ENCODE measurements around the gene IRF8.

Gene IRF8

DNA sequence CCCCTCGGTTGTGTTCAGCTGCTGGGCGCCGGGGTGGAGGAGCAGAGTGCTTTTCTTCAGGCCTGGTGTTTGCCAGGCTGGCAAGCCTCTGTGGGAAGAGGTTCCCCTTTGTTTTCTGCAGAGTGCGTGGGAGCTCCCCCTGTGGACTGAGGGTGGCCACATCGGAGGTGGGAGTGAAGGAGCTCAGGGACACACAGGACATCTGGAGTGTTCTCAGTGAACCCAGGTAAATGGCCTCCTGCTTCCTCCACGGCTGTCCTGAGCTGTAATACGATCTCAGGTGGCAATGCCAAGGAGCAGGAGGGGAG, 39.2 kb upstream of the IRF8 start:
- 0 out of 2 replicates have a peak, but pooled peaks cover 4% of the 10 kb centered on the region for H3K9me3 ChIP-seq (ENCODE audit: insufficient read depth, low read length)
- 0 out of 2 replicates have a peak, but pooled peaks cover 4% of the 10 kb centered on the region for H3K27me3 ChIP-seq (ENCODE audit: low read depth, low read length)
- H3K36me3 ChIP-seq (replicated peaks; ENCODE audit: low read depth, low read length) = no peaks in the 10 kb centered on the region
- H3K9ac ChIP-seq (ENCODE audit: low read length) = peak overlapping the region; percentile 46; the same call in 1 of the 2 replicates
- peak overlapping the region; percentile 31 for H3K4me3 ChIP-seq (ENCODE audit: low read length)
- H4K20me1 ChIP-seq (ENCODE audit: insufficient read depth, low read length) = no peaks in the 10 kb centered on the region
- no peaks in the 10 kb centered on the region for H3K79me2 ChIP-seq (ENCODE audit: low read length)
- H2AFZ ChIP-seq (ENCODE audit: low read depth, low read length) = no peak overlapping the region
- peak overlapping the region; percentile 69 for H3K4me2 ChIP-seq (ENCODE audit: low read length)
- TF ChIP-seq CTCF (IDR thresholded peaks at IDR 0.05; ENCODE audit: low read depth, low read length) (peak; percentile 17), EZH2phosphoT487 (IDR thresholded peaks at IDR 0.05; ENCODE audit: low read depth) (no peak)
- H3K4me1 ChIP-seq (ENCODE audit: low read length) = peaks cover 52% of the 10 kb centered on the region
- peak overlapping the region; percentile 52 for H3K27ac ChIP-seq (ENCODE audit: low read length)

GRCh38 chr16:85860413-85861094, 38.4 kb upstream of the IRF8 start:
- Histone ChIP-seq H3K4me1 (ENCODE audit: low read length) (peaks cover 52% of the 10 kb centered on the region), H3K79me2 (ENCODE audit: low read length) (no peaks in the 10 kb centered on the region), H3K36me3 (replicated peaks; ENCODE audit: low read depth, low read length) (no peaks in the 10 kb centered on the region), H3K27ac (ENCODE audit: low read length) (peak overlapping the region; percentile 52), H3K4me2 (ENCODE audit: low read length) (peak overlapping the region; percentile 69), H3K9ac (ENCODE audit: low read length) (peak overlapping the region; percentile 46; the same call in 1 of the 2 replicates), H4K20me1 (ENCODE audit: insufficient read depth, low read length) (no peaks in the 10 kb centered on the region), H3K27me3 (ENCODE audit: low read depth, low read length) (no peaks in the 10 kb centered on the region), H3K4me3 (ENCODE audit: low read length) (peak overlapping the region; percentile 31), H2AFZ (ENCODE audit: low read depth, low read length) (no peak overlapping the region; the same call in 1 of the 2 replicates), H3K9me3 (ENCODE audit: insufficient read depth, low read length) (no peaks in the 10 kb centered on the region)
- TF ChIP-seq EZH2phosphoT487 (IDR thresholded peaks at IDR 0.05; ENCODE audit: low read depth) = no peak
- TF ChIP-seq CTCF (IDR thresholded peaks at IDR 0.05; ENCODE audit: low read depth, low read length) = no peak

GRCh38 chr16:85861095-85861825, 37.7 kb upstream of the IRF8 start:
- H2AFZ ChIP-seq (ENCODE audit: low read depth, low read length) = no peak overlapping the region
- H3K79me2 ChIP-seq (ENCODE audit: low read length) = no peaks in the 10 kb centered on the region

More at GRCh38 chr16:85861095-85861825, 37.7 kb upstream of the IRF8 start:
- no peaks in the 10 kb centered on the region for H4K20me1 ChIP-seq (ENCODE audit: insufficient read depth, low read length)
- no peaks in the 10 kb centered on the region for H3K9me3 ChIP-seq (ENCODE audit: insufficient read depth, low read length)
- no peaks in the 10 kb centered on the region for H3K36me3 ChIP-seq (replicated peaks; ENCODE audit: low read depth, low read length)
- no peak for TF ChIP-seq EZH2phosphoT487 (IDR thresholded peaks at IDR 0.05; ENCODE audit: low read depth)
- TF ChIP-seq CTCF (IDR thresholded peaks at IDR 0.05; ENCODE audit: low read depth, low read length) = no peak; the same call in 1 of the 2 replicates
- H3K4me1 ChIP-seq (ENCODE audit: low read length) = peaks cover 49% of the 10 kb centered on the region
- H3K27ac ChIP-seq (ENCODE audit: low read length) = peak overlapping the region; percentile 52; the same call in 1 of the 2 replicates
- no peak overlapping the region for H3K4me3 ChIP-seq (ENCODE audit: low read length)
- H3K4me2 ChIP-seq (ENCODE audit: low read length) = peak overlapping the region; percentile 69; the same call in 1 of the 2 replicates
- peak overlapping the region; percentile 30; the same call in 1 of the 2 replicates for H3K9ac ChIP-seq (ENCODE audit: low read length)
- no peaks in the 10 kb centered on the region for H3K27me3 ChIP-seq (ENCODE audit: low read depth, low read length)

Measured in OCI-LY3 (cell line).